Smooth muscle cell (in vitro differentiated cells): ENCODE results near the gene MGAT4A. TPM values are rescaled to one million over a fixed set of nuclear protein-coding genes. Genes with fewer than 3 reads are reported as not detected.

Experiments used
- DNase-seq: peaks from one replicate; lab custom pipeline; 2025; ENCODE audit not compliant: unreplicated experiment; lab: John Stamatoyannopoulos, UW
- H2AFZ ChIP-seq: fragments of 200-600 bp; sonication (generic); 2 replicates; pipeline ENCODE4 v1.6.0; 2016; ENCODE audit warnings: antibody characterized with exemption, low read depth, mild to moderate bottlenecking
- H3F3A ChIP-seq: fragments of 200-600 bp; sonication (generic); 2 replicates; pipeline ENCODE4 v1.6.0; 2017; ENCODE audit warnings: antibody characterized with exemption, low read depth
- H3K27ac ChIP-seq: fragments of 200-600 bp; sonication (generic); 2 replicates; pipeline ENCODE4 v1.5.1; 2016; ENCODE audit warnings: low read depth, mild to moderate bottlenecking
- H3K27me3 ChIP-seq: fragments of 200-600 bp; sonication (generic); 2 replicates; pipeline ENCODE4 v1.6.1; 2016; ENCODE audit warnings: low read depth, mild to moderate bottlenecking
- H3K36me3 ChIP-seq: fragments of 200-600 bp; sonication (generic); 2 replicates; pipeline ENCODE4 v1.5.1; 2016; ENCODE audit warnings: low read depth
- H3K4me1 ChIP-seq: fragments of 200-600 bp; sonication (generic); 2 replicates; pipeline ENCODE4 v1.5.1; 2016; ENCODE audit warnings: low read depth
- H3K4me2 ChIP-seq: fragments of 200-600 bp; sonication (generic); 2 replicates; pipeline ENCODE4 v1.6.0; 2016; ENCODE audit warnings: mild to moderate bottlenecking
- H3K4me3 ChIP-seq: fragments of 200-600 bp; sonication (generic); 2 replicates; pipeline ENCODE4 v1.5.1; 2016; ENCODE audit warnings: mild to moderate bottlenecking
- H3K79me2 ChIP-seq: fragments of 200-600 bp; sonication (generic); 2 replicates; pipeline ENCODE4 v1.6.0; 2016; ENCODE audit warnings: low read depth, mild to moderate bottlenecking
- H3K9ac ChIP-seq: fragments of 200-600 bp; sonication (generic); 2 replicates; pipeline ENCODE4 v1.6.0; 2016; ENCODE audit warnings: low read depth
- H3K9me3 ChIP-seq: fragments of 200-600 bp; sonication (generic); replicated peaks from 2 replicates; pipeline ENCODE4 v1.5.1; 2016; ENCODE audit warnings: low read depth
- H4K20me1 ChIP-seq: fragments of 200-600 bp; sonication (generic); 2 replicates; pipeline ENCODE4 v1.6.0; 2016; ENCODE audit warnings: low read depth
- CTCF ChIP-seq: fragments of 200-600 bp; sonication (generic); IDR thresholded peaks from 2 replicates; pipeline ENCODE4 v1.5.1; 2017; ENCODE audit warnings: borderline replicate concordance, mild to moderate bottlenecking, antibody characterized with exemption; ENCODE audit not compliant: insufficient read depth, poor library complexity, severe bottlenecking
- WGBS: methylation state at CpG from one replicate; pipeline ENCODE4 v1.1.7; 2016; ENCODE audit warnings: low lambda C conversion rate; 5-methylcytosine and 5-hydroxymethylcytosine counted together
- polyA plus RNA-seq: library from polyadenylated mRNA; unstranded; fragments of >200 nt; fragmentation: Nextera tagmentation; extraction: Ambion mirVana; gene quantifications from 2 replicates; pipeline ENCODE4 v1.2.1, GENCODE V29; 2016
- total RNA-seq: library from RNA; depleted of rRNA; stranded (reverse); fragments of >200 nt; gene quantifications from 2 replicates; pipeline ENCODE4 v1.2.3, GENCODE V29; 2014

Gene MGAT4A
- total and polyA plus RNA-seq, 2 experiments from 2014 or later, result 1.4 to 8.9 TPM

GRCh38 chr2:98711506-98711905, 19.4 kb downstream of the MGAT4A start:
- no peak for DNase-seq
- H3F3A ChIP-seq, result no peaks in the 10 kb centered on the region
- no peak for TF ChIP-seq CTCF
- H3K79me2 ChIP-seq, result no peaks in the 10 kb centered on the region
- no peak overlapping the region for H3K27ac ChIP-seq
- H3K9ac ChIP-seq, result no peak overlapping the region
- no peaks in the 10 kb centered on the region for H3K9me3 ChIP-seq
- WGBS, result 74% methylated on average over 3 of the region's 3 CpGs
- H3K4me1 ChIP-seq, result no peaks in the 10 kb centered on the region
- H3K4me3 ChIP-seq, result no peak overlapping the region
- no peaks in the 10 kb centered on the region for H4K20me1 ChIP-seq
- no peak overlapping the region for H2AFZ ChIP-seq
- H3K36me3 ChIP-seq, result no peaks in the 10 kb centered on the region
- no peak overlapping the region for H3K4me2 ChIP-seq
- no peaks in the 10 kb centered on the region for H3K27me3 ChIP-seq

DNA sequence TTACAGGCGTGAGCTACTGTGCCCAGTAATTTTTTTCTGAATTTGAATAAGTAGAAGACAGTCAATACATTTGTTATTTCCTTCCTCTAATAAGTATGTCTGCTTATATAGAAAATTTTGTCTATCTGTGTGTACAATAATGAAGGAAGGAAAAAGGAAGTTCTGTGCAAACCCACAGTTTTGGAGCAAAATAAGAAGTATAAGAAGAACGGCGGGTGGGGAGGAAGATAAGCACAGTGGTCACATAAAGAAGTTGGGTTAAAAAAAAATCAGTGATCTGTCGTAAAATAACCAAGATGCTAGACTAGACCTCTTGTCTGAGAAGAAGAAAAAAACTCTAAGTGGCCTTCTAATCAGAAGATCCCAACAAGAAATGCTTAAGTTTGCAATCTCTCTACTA, 20.2 kb downstream of the MGAT4A start:
- 83% methylated on average over 4 of the region's 4 CpGs for WGBS
- no peaks in the 10 kb centered on the region for H3K36me3 ChIP-seq
- no peaks in the 10 kb centered on the region for H3F3A ChIP-seq
- no peaks in the 10 kb centered on the region for H3K79me2 ChIP-seq
- DNase-seq, result no peak
- H3K4me1 ChIP-seq, result no peaks in the 10 kb centered on the region
- H4K20me1 ChIP-seq, result no peaks in the 10 kb centered on the region
- H3K4me3 ChIP-seq, result no peak overlapping the region
- no peak for TF ChIP-seq CTCF
- H3K9me3 ChIP-seq, result no peaks in the 10 kb centered on the region
- H2AFZ ChIP-seq, result no peak overlapping the region
- H3K27me3 ChIP-seq, result no peaks in the 10 kb centered on the region
- H3K9ac ChIP-seq, result no peak overlapping the region
- H3K27ac ChIP-seq, result no peak overlapping the region
- H3K4me2 ChIP-seq, result no peak overlapping the region

DNA sequence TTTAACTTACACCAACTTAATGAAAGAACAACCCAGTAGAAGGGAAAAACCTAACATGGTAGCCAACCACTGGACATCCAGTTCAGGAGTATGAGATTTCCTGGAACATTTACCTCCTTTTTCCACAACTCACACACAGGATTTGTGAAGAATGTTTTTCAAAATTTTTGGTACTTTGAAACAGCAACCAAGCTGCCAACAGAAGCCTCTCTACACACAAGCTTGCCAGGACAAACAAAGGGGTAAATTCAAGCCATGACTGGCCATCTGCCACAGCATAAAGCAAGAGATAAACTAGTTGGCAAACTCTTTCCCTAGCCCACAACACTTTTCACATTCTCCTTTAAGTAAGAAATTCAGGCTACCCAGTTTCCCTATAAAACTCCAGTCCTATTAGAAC, 21.4 kb downstream of the MGAT4A start:
- no peaks in the 10 kb centered on the region for H3K27me3 ChIP-seq
- H3K79me2 ChIP-seq, result no peaks in the 10 kb centered on the region
- no peak overlapping the region for H3K4me3 ChIP-seq
- H3K9ac ChIP-seq, result no peak overlapping the region
- H3K4me1 ChIP-seq, result no peaks in the 10 kb centered on the region
- no peak for DNase-seq
- H2AFZ ChIP-seq, result no peak overlapping the region
- H3K36me3 ChIP-seq, result no peaks in the 10 kb centered on the region
- H3F3A ChIP-seq, result no peaks in the 10 kb centered on the region
- no peak overlapping the region for H3K27ac ChIP-seq
- no peak overlapping the region for H3K4me2 ChIP-seq
- H3K9me3 ChIP-seq, result no peaks in the 10 kb centered on the region
- no peak for TF ChIP-seq CTCF
- H4K20me1 ChIP-seq, result no peaks in the 10 kb centered on the region

- no peak overlapping the region for H3K27ac ChIP-seq
- H3K4me2 ChIP-seq, result no peak overlapping the region
- H3K9me3 ChIP-seq, result no peaks in the 10 kb centered on the region
- no peak overlapping the region for H3K4me3 ChIP-seq
- peaks cover 3% of the 10 kb centered on the region for H3F3A ChIP-seq
- H3K4me1 ChIP-seq, result no peaks in the 10 kb centered on the region
- H3K79me2 ChIP-seq, result no peaks in the 10 kb centered on the region
- 77% methylated on average over 6 of the region's 6 CpGs for WGBS
- H3K27me3 ChIP-seq, result no peaks in the 10 kb centered on the region
- no peaks in the 10 kb centered on the region for H3K36me3 ChIP-seq
- TF ChIP-seq CTCF, result no peak
- H2AFZ ChIP-seq, result peak overlapping the region; percentile 24
- no peak overlapping the region for H3K9ac ChIP-seq
- DNase-seq, result no peak
- no peaks in the 10 kb centered on the region for H4K20me1 ChIP-seq
These were observed 22.3 kb downstream of the MGAT4A start for GRCh38 chr2:98708396-98709186.
